Epithelial cell of alveolus of lung (primary cell): ENCODE results near the gene ZNF780B. TPM values are rescaled to one million over a fixed set of nuclear protein-coding genes. Genes with fewer than 3 reads are reported as not detected.

Experiments
- total RNA-seq: library from RNA; depleted of rRNA; stranded (reverse); fragments of >200 nt; gene quantifications from 2 replicates; pipeline ENCODE4 v1.2.1, GENCODE V29; 2015

ZNF780B gene
- total RNA-seq, result 2.7 and 16.2 TPM in 2 replicates

DNA sequence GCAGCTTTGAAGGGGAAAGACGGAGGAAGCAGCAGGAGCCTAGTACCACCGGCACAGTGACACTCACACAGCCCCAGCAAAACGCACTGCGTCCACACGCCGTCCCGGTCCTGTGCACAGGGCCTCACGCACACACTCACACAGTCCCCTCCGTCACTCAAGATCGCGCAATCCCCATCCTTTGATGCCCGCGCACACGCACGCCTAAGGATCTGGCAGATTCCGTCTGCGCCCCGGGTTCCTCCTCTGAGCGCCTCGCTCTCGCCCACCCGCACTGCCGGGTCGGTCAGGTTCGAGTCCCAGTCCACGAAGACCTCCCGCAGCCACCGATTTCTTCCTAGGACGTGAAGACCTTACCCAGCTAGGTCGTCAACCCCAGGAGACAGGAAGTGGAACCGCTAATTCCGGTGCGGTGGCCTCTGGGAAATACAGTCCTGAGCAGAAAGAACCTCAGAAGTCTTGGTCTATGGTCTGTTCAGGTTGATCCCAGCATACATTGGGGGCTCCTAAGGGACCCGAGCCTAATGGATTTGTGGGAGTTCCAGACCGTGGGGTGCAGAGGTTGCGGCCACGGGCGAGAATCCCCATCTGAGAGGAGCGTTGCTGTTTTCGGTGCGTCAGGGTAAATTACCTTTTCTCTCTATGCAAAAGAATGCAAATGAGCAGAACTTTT, at the start of gene ZNF780B:
Gene ZNF780B, minus strand, starts transcription at position 400 of the 673 bp plus-strand sequence. CDS start 5,899 bp downstream, outside the sequence.

DNA sequence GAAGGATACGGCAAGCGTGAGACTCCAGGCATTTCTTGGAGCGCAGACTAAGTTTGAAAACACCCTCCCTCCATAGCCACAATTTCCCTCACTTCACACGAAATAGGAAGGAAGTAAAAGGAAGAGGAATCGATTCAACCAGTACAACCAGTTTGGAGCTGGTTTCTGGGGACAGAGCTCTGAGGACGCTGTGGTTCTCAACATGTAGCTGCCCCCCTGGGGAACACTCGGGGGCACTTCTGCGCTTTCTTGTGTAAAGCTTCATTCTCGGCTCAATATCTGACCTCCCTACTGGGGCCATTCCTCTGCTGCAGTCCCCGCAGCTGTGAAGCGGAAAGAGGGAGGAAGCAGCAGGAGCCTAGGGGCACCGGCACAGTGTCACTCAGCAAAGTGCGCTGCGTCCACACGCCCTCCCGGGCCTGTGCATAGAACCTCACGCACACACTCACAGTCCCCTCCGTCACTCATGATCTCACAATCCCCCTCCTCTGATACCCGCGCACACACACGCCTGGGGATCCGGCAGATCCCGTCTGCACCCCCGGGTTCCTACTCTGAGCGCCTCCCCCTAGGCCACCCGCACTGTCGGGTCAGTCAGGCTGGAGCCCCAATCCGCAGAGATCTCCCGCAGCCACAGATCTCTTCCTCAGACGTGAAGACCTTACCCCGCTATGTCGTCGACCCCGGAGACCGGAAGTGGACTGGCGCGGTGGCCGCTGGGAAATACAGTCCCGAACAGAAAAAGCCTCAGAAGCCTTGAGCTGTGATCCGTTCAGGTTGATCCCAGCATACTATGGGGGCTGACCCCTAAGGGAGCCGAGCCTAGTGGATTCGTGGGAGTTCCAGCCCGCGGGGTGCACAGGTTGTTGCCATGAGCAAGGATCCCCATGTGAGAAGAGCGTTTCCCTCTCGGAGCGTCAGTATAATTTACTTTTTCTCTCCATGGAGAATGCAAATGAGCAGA, 34.5 kb upstream of the ZNF780B start, which contains the start of gene ZNF780A:
Gene ZNF780A, minus strand, starts transcription at position 703 of the 964 bp plus-strand sequence. CDS start 6,190 bp downstream, outside the sequence.

GRCh38 chr19:39996811-39997637, 59.0 kb downstream of the ZNF780B start, which contains the start of gene ZNF546:
Gene ZNF546, plus strand, starts transcription at chr19:39997060. Its CDS starts 1,267 bp downstream, at chr19:39998327.

Other genes starting within 250 kb of the ZNF780B start
- 11.5 and 27.9 TPM in 2 replicates for gene DYRK1B, start 222.1 kb downstream of the ZNF780B start, total RNA-seq
- gene FBL, start 209.9 kb downstream of the ZNF780B start, total RNA-seq, result 161 and 277 TPM in 2 replicates
- under 0.01 TPM in 1 of 2 replicates, not detected in the other for gene FCGBP, start 121.6 kb downstream of the ZNF780B start, total RNA-seq
- 95.4 and 153 TPM in 2 replicates for gene PSMC4, start 85.1 kb downstream of the ZNF780B start, total RNA-seq
- gene ZNF546, start 59.2 kb downstream of the ZNF780B start, total RNA-seq, result 3.8 and 4.5 TPM in 2 replicates
- 5.9 and 34.6 TPM in 2 replicates for gene ZNF780A, start 34.7 kb upstream of the ZNF780B start, total RNA-seq
- gene MAP3K10, start 135.2 kb upstream of the ZNF780B start, total RNA-seq, result 6.2 and 9.4 TPM in 2 replicates
- gene TTC9B, start 162.2 kb upstream of the ZNF780B start, total RNA-seq, result 0.08 TPM in 1 of 2 replicates, not detected in the other
- 0.39 and 1.0 TPM in 2 replicates for gene CCNP, start 170.5 kb upstream of the ZNF780B start, total RNA-seq
- 74.0 and 93.8 TPM in 2 replicates for gene AKT2, start 229.1 kb upstream of the ZNF780B start, total RNA-seq